ENCODE measurements around the gene NKPD1. TPM values are rescaled to one million over a fixed set of nuclear protein-coding genes. Genes with fewer than 3 reads are reported as not detected.

NKPD1 gene
- polyA plus RNA-seq, 1 of the 3 experiments (the other 2 are of a cell fraction): 0.12 TPM

DNA sequence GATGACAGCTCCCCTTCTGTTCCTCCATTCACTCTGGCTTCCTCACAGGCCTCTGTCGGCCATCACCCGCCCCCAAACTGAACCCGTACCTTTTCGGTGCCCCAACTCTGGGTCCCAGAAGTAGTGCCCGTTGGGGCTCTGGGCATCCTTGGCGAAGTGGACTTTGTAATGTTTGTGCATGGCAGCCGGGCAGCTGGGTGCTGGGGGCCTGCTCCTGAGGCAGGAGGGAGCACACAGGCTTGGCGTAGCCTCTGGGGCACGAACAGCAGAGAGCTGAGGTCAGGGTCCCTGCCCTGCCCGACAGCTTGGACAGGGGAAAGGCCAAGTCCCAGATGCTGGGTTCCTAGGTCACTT lies 834 bp downstream of the NKPD1 start:
- Histone ChIP-seq H3K9me3 (no peaks in the 10 kb centered on the region), H3K27me3 (ENCODE audit: insufficient read depth) (no peaks in the 10 kb centered on the region), H2AFZ (ENCODE audit: low read depth) (no peak overlapping the region), H3K27ac (ENCODE audit: low read depth in 2 of 2, low read length in 1 of 2) (no peak overlapping the region), H3K4me3 (ENCODE audit: low read depth in 2 of 2, low read length in 1 of 2) (no peak overlapping the region), H3K79me2 (ENCODE audit: insufficient read depth) (no peaks in the 10 kb centered on the region), H4K20me1 (ENCODE audit: insufficient read depth) (no peaks in the 10 kb centered on the region), H3K9ac (no peak overlapping the region), H3F3A (replicated peaks; ENCODE audit: insufficient read depth) (no peaks in the 10 kb centered on the region), H3K9me2 (no peaks in the 10 kb centered on the region), H3K36me3 (replicated peaks in 1 of 2; ENCODE audit: control insufficient read depth in 1 of 2, insufficient read depth in 2 of 2, low read length in 1 of 2) (no peaks in the 10 kb centered on the region), H3K4me1 (ENCODE audit: control insufficient read depth in 1 of 2, insufficient read depth in 2 of 2, low read depth in 1 of 2, low read length in 1 of 2) (peaks cover 0 to 9% of the 10 kb centered on the region in 2 experiments; a peak in 1 of 4 replicates), H3K4me2 (no peak overlapping the region)
- WGBS (ENCODE audit: low lambda C conversion rate): 79% methylated on average over 10 of the region's 10 CpGs
- POLR2A ChIA-PET: no interaction called here
- CTCF ChIA-PET: interaction anchor here (0.9 to 3.7 kb wide), 7 partner anchors 17 to 280 kb away, joined by 3 to 16 read pairs (median 3); no protein-coding TSS in a partner anchor
- TF ChIP-seq ELF1 (IDR thresholded peaks at IDR 0.05) (no peak), GABPA (IDR thresholded peaks at IDR 0.05; ENCODE audit: low read depth) (no peak), EP300 (IDR thresholded peaks at IDR 0.05; ENCODE audit: borderline replicate concordance in 1 of 2, low read depth in 1 of 2, low read length in 1 of 2) (no peak), EZH2phosphoT487 (IDR thresholded peaks at IDR 0.05; ENCODE audit: borderline replicate concordance, low read depth) (no peak), NFIC (IDR thresholded peaks at IDR 0.05; ENCODE audit: borderline replicate concordance) (no peak), FOXM1 (IDR thresholded peaks at IDR 0.05; ENCODE audit: low read depth) (no peak), MXI1 (IDR thresholded peaks at IDR 0.05; ENCODE audit: low read depth, low read length) (no peak), SIN3A (IDR thresholded peaks at IDR 0.05; ENCODE audit: borderline replicate concordance, low read depth, low read length) (no peak), RXRA (IDR thresholded peaks at IDR 0.05; ENCODE audit: borderline replicate concordance, low read depth) (no peak), NRF1 (IDR thresholded peaks at IDR 0.05; ENCODE audit: low read depth, low read length) (no peak), JUND (IDR thresholded peaks at IDR 0.05) (no peak), TEAD4 (IDR thresholded peaks at IDR 0.05; ENCODE audit: borderline replicate concordance, insufficient read depth) (no peak), RCOR1 (IDR thresholded peaks at IDR 0.05; ENCODE audit: low read length) (no peak), RAD21 (IDR thresholded peaks at IDR 0.05; ENCODE audit: low read length) (no peak)
- TF ChIP-seq, protein P1, sequence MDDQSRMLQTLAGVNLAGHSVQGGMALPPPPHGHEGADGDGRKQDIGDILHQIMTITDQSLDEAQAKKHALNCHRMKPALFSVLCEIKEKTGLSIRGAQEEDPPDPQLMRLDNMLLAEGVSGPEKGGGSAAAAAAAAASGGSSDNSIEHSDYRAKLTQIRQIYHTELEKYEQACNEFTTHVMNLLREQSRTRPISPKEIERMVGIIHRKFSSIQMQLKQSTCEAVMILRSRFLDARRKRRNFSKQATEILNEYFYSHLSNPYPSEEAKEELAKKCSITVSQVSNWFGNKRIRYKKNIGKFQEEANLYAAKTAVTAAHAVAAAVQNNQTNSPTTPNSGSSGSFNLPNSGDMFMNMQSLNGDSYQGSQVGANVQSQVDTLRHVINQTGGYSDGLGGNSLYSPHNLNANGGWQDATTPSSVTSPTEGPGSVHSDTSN (IDR thresholded peaks at IDR 0.05): no peak
- TF ChIP-seq, protein P2, sequence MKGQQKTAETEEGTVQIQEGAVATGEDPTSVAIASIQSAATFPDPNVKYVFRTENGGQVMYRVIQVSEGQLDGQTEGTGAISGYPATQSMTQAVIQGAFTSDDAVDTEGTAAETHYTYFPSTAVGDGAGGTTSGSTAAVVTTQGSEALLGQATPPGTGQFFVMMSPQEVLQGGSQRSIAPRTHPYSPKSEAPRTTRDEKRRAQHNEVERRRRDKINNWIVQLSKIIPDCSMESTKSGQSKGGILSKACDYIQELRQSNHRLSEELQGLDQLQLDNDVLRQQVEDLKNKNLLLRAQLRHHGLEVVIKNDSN (IDR thresholded peaks at IDR 0.05; ENCODE audit: borderline replicate concordance, low read depth): no peak
- TF ChIP-seq, protein P3, sequence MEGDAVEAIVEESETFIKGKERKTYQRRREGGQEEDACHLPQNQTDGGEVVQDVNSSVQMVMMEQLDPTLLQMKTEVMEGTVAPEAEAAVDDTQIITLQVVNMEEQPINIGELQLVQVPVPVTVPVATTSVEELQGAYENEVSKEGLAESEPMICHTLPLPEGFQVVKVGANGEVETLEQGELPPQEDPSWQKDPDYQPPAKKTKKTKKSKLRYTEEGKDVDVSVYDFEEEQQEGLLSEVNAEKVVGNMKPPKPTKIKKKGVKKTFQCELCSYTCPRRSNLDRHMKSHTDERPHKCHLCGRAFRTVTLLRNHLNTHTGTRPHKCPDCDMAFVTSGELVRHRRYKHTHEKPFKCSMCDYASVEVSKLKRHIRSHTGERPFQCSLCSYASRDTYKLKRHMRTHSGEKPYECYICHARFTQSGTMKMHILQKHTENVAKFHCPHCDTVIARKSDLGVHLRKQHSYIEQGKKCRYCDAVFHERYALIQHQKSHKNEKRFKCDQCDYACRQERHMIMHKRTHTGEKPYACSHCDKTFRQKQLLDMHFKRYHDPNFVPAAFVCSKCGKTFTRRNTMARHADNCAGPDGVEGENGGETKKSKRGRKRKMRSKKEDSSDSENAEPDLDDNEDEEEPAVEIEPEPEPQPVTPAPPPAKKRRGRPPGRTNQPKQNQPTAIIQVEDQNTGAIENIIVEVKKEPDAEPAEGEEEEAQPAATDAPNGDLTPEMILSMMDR (IDR thresholded peaks at IDR 0.05): no peak
- TF ChIP-seq, protein P4, sequence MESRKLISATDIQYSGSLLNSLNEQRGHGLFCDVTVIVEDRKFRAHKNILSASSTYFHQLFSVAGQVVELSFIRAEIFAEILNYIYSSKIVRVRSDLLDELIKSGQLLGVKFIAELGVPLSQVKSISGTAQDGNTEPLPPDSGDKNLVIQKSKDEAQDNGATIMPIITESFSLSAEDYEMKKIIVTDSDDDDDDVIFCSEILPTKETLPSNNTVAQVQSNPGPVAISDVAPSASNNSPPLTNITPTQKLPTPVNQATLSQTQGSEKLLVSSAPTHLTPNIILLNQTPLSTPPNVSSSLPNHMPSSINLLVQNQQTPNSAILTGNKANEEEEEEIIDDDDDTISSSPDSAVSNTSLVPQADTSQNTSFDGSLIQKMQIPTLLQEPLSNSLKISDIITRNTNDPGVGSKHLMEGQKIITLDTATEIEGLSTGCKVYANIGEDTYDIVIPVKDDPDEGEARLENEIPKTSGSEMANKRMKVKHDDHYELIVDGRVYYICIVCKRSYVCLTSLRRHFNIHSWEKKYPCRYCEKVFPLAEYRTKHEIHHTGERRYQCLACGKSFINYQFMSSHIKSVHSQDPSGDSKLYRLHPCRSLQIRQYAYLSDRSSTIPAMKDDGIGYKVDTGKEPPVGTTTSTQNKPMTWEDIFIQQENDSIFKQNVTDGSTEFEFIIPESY (IDR thresholded peaks at IDR 0.05; ENCODE audit: borderline replicate concordance, low read depth): no peak
- TF ChIP-seq, protein P5, sequence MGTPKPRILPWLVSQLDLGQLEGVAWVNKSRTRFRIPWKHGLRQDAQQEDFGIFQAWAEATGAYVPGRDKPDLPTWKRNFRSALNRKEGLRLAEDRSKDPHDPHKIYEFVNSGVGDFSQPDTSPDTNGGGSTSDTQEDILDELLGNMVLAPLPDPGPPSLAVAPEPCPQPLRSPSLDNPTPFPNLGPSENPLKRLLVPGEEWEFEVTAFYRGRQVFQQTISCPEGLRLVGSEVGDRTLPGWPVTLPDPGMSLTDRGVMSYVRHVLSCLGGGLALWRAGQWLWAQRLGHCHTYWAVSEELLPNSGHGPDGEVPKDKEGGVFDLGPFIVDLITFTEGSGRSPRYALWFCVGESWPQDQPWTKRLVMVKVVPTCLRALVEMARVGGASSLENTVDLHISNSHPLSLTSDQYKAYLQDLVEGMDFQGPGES (IDR thresholded peaks at IDR 0.05; ENCODE audit: low read depth, low read length): no peak
- DNase-seq: no peak
